Measurements from ENCODE around the gene EYS.

EYS gene

DNA sequence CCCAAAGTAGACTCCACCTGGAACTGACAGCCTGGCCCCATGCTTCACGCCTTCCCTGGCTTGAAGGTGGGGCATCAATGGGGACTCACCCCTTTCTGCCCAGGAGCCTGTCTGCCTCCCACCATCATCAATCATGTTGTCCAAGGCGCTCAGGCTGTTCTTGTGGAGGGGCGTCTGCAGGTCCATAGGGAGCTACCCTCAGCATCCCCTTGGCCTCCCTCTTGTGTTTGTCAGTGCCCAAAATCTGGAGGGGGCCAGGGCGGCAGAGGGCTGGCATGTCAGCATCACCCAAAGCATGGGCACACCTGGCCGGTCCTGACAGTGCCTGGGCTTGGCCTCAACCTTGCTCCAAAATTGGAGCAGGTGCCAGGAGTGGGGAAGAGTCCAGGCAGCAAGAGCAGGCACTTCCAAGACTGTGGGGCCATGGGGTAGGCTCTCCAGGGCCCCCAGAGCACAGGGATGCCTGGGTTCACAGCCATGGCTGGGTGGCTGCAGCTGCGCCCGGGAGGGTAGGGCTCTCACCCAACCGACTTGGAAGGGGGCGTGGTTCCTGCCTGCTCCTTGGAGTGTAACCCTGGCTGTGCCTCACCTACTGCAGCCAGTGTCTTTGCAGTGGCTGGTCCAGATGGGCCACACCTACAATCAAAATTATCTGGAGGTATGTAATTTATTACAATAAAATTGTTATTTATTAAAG lies 903.4 kb downstream of the EYS start:
- no peaks in the 10 kb centered on the region for H3K4me1 Mint-ChIP-seq
- no peak overlapping the region for H3K4me3 Mint-ChIP-seq
- DNase-seq: no peak
- H3K27me3 Mint-ChIP-seq: no peaks in the 10 kb centered on the region
- H3K9me3 Mint-ChIP-seq: peaks cover 0 to 4% of the 10 kb centered on the region in 2 donors
- no peak for ATAC-seq
- no peak overlapping the region for H3K27ac Mint-ChIP-seq

DNA sequence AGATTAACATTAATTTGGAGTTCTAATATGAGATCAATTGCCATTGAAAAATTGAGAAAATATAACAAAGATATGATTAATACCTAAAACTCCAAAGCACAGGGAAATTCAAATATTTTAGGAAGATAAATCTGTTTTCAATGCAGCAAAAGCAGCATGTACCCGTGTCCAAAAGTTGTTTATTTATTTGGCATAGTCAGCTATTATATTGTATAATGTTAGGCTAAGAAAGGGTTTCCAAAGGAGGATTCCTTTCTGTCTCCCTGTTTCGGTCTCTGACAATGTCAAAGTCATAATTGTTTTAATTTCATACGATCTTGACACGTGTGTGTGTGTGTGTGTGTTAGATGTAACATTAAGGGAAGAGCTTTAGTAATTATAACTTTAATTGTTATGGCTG lies 914.5 kb downstream of the EYS start:
- Mint-ChIP-seq H3K4me3 (no peak overlapping the region), H3K27me3 (no peaks in the 10 kb centered on the region), H3K27ac (no peak overlapping the region), H3K9me3 (peaks cover 0 to 7% of the 10 kb centered on the region in 2 donors), H3K4me1 (no peaks in the 10 kb centered on the region)
- DNase-seq: no peak
- ATAC-seq: no peak

DNA sequence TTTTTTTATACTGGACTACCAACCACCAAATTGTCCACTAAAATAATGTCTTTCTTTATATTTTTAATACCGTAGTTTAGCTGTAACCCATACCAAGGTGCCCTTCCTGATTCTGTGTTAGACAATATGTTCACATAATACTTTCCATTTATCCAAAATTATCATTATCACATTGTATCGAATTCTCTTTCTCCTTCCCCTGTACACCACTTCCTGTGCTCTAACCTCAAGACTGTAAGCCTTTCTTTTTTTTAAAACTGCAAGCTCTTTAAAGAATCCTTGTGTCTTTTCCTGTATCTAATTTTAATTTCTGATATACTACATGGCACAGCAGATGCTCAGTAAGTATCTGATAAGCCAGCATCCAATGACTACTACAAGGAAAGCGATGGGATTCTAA lies 917.5 kb downstream of the EYS start:
- no peaks in the 10 kb centered on the region for H3K4me1 Mint-ChIP-seq
- ATAC-seq: no peak
- H3K9me3 Mint-ChIP-seq: peaks cover 0 to 7% of the 10 kb centered on the region in 2 donors
- no peaks in the 10 kb centered on the region for H3K27me3 Mint-ChIP-seq
- H3K4me3 Mint-ChIP-seq: no peak overlapping the region
- no peak for DNase-seq
- no peak overlapping the region for H3K27ac Mint-ChIP-seq

DNA sequence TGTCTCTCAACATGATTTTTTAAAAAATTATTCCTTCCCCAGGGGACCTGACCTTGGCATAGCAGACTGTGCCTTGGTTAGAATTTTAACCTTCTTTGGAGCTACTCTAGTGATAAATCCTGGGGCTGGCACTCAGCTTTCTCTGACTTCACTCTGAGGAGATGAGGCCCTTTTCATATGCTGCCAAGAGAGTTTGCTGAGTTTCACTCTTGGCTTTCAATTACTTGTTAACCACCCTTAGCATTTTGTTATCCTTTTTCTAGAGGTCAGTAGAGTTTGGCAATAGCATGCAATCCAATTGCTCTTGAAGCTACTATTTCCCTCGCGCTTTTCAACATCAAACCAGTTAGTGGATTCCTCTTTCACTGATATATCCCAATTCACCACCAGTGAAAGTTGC lies 920.3 kb downstream of the EYS start:
- H3K27ac Mint-ChIP-seq: no peak overlapping the region
- no peak for ATAC-seq
- H3K4me3 Mint-ChIP-seq: no peak overlapping the region
- peaks cover 0 to 7% of the 10 kb centered on the region in 2 donors for H3K9me3 Mint-ChIP-seq
- H3K4me1 Mint-ChIP-seq: no peaks in the 10 kb centered on the region
- H3K27me3 Mint-ChIP-seq: no peaks in the 10 kb centered on the region
- no peak for DNase-seq

DNA sequence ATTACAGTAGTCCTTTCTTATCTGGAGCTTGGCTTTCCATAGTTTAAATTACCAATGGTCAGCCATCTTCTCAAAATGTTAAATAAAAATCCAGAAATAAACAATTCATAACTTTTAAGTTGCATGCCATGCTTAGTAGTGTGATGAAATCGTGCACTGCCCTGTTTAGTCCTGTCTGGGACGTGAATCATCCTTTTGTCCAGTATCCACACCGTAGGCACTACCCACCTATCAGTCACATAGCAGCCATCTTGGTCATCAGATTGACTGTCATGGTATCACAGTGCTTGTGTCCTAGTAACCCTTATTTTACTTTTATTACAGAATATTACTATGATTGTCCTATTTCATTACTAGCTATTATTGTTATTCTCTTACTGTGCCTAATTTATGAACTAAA lies 924.1 kb downstream of the EYS start:
- Mint-ChIP-seq H3K4me1 (no peaks in the 10 kb centered on the region), H3K27ac (no peak overlapping the region), H3K9me3 (peaks cover 6 to 9% of the 10 kb centered on the region in 2 donors), H3K27me3 (no peaks in the 10 kb centered on the region), H3K4me3 (no peak overlapping the region)
- DNase-seq: no peak
- no peak for ATAC-seq

DNA sequence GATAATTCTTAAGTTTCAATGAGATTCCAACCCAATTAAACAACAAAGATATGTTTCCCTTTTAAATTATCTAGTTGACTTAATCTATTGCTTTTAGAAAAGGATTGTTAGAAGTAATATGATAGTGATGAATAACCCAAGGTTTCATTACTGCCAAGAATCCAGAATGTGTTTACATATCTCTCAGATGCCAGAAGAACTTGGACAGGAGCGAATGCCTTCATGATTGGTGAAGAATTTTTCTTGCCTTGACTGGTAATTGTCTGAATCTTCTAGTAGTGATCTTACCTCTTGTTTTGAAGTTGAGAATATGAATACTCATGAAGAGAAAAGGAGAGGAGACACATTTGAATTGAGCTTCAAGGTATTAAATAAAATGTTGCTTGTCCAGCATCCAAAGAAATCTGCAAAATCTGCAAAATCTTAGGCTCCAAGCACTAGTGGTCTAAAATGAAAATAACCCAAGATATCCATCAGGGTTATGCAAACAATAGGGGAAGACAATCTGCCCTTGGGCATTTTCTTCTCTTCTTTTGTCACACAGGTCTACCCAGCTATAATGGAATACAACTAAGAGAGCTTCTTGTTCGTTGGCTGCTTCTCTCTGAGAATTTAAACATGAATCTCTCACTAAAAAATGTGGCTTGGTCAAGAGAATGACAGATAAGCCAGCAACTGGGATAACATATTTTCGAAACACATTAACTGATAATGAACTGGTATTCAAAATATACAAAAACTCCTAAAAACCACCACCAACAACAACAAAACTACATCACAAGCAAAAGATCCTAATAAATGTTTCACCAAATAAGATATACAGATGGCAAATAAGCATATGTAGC lies 928.9 kb downstream of the EYS start:
- H3K27me3 Mint-ChIP-seq: no peaks in the 10 kb centered on the region
- H3K9me3 Mint-ChIP-seq: peaks cover 10 to 24% of the 10 kb centered on the region in 2 donors
- no peak for ATAC-seq
- DNase-seq: no peak
- no peaks in the 10 kb centered on the region for H3K4me1 Mint-ChIP-seq
- H3K27ac Mint-ChIP-seq: no peak overlapping the region
- H3K4me3 Mint-ChIP-seq: no peak overlapping the region

DNA sequence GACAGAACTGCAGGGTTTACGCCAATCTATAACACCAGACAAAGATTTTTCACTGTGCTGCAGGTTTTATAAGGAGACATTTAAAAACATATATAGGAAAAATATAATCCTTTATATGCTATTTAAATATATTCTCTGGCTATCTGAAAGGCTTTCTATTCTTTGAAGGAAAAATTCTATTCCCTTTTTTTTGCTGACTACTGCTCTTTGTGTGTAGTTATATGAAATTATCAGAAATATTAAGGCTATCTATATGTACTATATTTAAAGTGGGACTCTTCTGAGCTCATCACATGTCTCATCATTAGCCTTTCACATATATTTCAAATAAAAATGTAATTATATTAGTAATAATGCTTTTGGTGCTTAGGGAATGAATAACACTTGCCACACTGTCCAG lies 930.7 kb downstream of the EYS start:
- no peaks in the 10 kb centered on the region for H3K27me3 Mint-ChIP-seq
- no peak for ATAC-seq
- H3K9me3 Mint-ChIP-seq: peaks cover 10 to 24% of the 10 kb centered on the region in 2 donors
- no peak overlapping the region for H3K4me3 Mint-ChIP-seq
- DNase-seq: no peak
- H3K27ac Mint-ChIP-seq: no peak overlapping the region
- no peaks in the 10 kb centered on the region for H3K4me1 Mint-ChIP-seq

DNA sequence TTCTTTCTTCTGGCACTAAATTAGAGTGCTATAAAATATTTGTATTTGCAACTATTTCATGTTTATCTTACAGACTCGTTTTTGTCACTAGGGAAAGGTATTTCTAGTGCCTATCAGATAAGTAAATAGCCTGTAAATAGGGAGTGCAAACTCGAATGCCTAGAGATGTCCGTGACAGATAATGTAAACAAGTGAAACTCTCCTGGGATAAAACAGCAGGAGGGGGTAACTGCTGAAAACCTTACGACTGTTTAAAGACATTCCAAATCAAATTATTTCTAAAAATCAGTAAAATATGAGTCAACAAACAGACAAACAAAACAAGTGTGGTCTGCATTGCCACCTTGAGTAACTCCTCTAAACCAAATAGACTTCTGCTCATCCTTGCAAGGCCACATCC lies 932.1 kb downstream of the EYS start:
- no peak for DNase-seq
- Mint-ChIP-seq H3K27me3 (no peaks in the 10 kb centered on the region), H3K4me1 (no peaks in the 10 kb centered on the region), H3K27ac (no peak overlapping the region), H3K9me3 (peaks cover 10 to 24% of the 10 kb centered on the region in 2 donors), H3K4me3 (no peak overlapping the region)
- ATAC-seq: no peak

DNA sequence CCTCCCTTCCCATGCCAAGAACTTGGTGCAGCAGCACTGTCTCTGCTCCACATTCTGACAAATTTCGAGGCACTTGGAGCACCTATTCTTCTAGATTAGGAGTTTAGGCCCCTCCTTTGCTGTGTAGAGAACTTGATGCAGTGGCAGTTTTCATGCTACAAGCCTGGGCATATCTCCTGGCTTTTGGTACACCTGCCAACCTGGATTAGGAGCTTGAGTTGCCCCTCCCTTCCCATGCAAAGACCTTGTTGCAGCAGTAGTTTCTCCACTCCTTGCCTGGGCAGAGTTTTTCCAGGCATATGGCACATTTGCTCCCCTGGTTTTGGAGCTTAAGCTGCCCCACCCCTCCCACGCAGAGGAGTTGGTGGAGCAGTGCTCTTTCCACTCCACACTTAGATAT lies 956.1 kb downstream of the EYS start:
- H3K27me3 Mint-ChIP-seq: no peaks in the 10 kb centered on the region
- H3K27ac Mint-ChIP-seq: no peak overlapping the region
- DNase-seq: no peak
- H3K4me3 Mint-ChIP-seq: no peak overlapping the region
- no peaks in the 10 kb centered on the region for H3K4me1 Mint-ChIP-seq
- H3K9me3 Mint-ChIP-seq: peaks cover 0 to 8% of the 10 kb centered on the region in 2 donors
- no peak for ATAC-seq

DNA sequence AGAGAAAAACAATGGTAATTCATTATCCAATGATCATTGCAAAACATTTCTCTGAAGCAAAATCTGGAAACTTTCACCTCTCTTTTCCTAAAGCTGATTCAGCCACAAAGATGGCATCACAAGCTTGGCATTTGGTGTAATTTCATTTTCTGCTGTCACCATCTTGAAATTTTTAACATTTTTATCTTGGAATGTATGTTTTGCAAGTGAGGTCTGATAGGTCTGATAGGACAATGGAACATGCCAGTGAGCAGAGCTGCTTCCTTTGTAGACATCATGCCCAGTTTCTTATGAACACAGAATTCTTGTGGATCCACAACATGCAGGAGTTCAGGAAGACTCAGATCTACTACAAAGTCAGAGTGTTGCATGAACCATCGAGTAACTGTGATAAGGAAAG lies 969.6 kb downstream of the EYS start:
- no peaks in the 10 kb centered on the region for H3K27me3 Mint-ChIP-seq
- H3K27ac Mint-ChIP-seq: no peak overlapping the region
- H3K9me3 Mint-ChIP-seq: peaks cover 0 to 11% of the 10 kb centered on the region in 2 donors
- no peak overlapping the region for H3K4me3 Mint-ChIP-seq
- ATAC-seq (no peak), DNase-seq (no peak)
- H3K4me1 Mint-ChIP-seq: no peaks in the 10 kb centered on the region

DNA sequence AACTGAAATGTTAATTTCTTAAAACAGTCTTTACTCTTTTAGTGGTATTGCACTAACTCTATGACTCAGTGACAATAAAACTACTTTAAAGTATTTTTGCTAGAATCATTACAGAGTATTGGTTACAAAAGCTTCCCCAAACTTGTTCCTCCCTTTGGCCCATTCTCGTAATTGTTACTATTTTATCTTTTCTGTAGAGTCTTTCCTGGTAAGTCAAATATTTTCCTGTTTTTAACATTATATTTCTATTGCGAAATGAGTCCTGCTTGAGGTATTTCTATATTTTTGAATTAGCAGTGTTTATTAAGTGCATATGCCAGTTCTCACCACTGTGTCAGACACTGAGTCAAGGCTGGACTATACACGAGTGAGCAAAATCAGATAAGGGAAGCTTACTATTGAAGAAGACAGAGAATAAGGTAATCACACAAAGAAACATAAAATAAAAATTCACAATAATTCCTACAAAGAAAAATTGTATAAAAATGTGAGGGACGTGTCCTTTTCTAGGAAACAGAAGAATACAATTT lies 970.5 kb downstream of the EYS start:
- H3K27me3 Mint-ChIP-seq: no peaks in the 10 kb centered on the region
- DNase-seq (no peak), ATAC-seq (no peak)
- H3K4me3 Mint-ChIP-seq: no peak overlapping the region
- H3K27ac Mint-ChIP-seq: no peak overlapping the region
- H3K4me1 Mint-ChIP-seq: no peaks in the 10 kb centered on the region
- peaks cover 5% of the 10 kb centered on the region in 2 donors for H3K9me3 Mint-ChIP-seq

DNA sequence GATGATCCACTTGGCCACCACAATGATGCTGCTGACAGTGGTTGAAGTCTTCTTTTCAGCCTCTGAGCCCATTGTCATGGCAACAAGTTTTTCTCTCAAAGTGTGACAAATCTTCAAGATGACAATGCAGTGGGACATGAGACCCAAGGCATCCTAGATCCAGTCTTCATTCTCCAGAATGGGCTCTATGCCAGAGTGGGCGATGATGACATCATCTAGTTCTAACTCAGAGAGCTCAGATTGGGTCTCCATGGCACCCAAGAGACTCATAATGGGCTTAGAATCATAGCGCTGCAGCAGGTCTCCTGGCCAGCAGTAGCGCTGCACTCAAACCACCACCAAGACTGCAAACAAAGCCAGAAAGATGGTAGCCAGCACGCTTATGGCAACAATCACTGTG lies 973.6 kb downstream of the EYS start:
- DNase-seq: no peak
- H3K4me3 Mint-ChIP-seq: no peak overlapping the region
- H3K27me3 Mint-ChIP-seq: no peaks in the 10 kb centered on the region
- peaks cover 5 to 10% of the 10 kb centered on the region in 2 donors for H3K9me3 Mint-ChIP-seq
- H3K4me1 Mint-ChIP-seq: no peaks in the 10 kb centered on the region
- H3K27ac Mint-ChIP-seq: no peak overlapping the region
- ATAC-seq: no peak

DNA sequence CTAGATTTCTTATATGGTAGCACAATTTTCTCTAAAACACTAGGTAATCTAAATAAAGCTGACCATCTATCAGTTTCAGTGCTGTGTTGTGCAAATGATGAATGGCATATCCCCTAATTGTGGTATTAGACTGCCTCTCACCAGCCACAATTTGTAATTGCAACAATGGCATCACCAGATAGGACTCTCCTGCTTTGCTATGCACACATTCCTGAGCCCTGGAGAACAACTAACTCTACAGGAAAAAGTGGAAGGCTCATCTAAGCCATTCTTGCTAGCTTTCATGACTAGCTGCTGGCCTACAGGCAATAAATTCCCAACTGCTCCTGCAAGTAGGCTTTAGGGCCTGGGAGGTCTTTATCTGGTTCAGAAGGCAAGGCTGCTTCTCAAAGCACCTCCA lies 974.1 kb downstream of the EYS start:
- DNase-seq (no peak), ATAC-seq (no peak)
- H3K4me3 Mint-ChIP-seq: no peak overlapping the region
- H3K27me3 Mint-ChIP-seq: no peaks in the 10 kb centered on the region
- H3K27ac Mint-ChIP-seq: no peak overlapping the region
- no peaks in the 10 kb centered on the region for H3K4me1 Mint-ChIP-seq
- H3K9me3 Mint-ChIP-seq: peaks cover under 1 to 10% of the 10 kb centered on the region in 2 donors

DNA sequence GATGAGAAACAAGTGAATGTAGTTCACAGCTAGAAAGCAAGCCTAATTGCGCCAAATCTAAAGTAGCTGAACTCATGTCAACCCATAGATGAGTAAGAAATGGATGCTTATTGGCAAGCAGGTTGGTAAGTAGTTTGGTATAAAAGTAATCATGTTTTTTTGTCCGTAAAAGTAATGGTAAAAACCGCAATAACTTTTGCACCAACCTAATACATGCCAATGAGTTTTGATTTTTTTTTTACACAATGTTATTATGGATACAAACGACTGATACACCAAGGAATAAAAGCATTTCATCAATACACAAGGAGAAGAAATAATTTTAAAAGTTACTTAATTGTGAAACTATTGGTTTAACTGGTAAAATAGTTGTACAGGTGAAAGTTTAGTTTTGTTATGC lies 977.5 kb downstream of the EYS start:
- DNase-seq (no peak), ATAC-seq (no peak)
- Mint-ChIP-seq H3K4me3 (no peak overlapping the region), H3K4me1 (no peaks in the 10 kb centered on the region), H3K27ac (no peak overlapping the region), H3K27me3 (no peaks in the 10 kb centered on the region), H3K9me3 (peaks cover 7 to 17% of the 10 kb centered on the region in 2 donors)

DNA sequence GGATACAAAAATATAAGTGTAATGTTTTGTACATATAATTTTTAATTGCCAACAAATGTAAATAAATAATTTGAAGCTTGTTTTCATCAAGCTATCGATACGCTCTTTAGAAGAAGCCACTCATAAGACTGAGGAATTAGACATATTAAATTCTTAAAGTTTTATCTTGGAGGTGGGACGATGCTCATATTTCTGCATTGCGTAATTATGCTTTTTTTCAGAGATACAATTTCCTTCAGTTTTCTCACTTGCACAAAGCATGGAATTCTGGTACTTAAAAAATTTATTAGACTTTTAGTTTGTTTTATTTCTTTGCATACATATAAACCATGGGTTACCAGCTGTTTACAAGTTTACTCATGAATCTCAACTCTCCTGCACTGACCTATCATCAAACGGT lies 980.0 kb downstream of the EYS start:
- no peak overlapping the region for H3K27ac Mint-ChIP-seq

DNA sequence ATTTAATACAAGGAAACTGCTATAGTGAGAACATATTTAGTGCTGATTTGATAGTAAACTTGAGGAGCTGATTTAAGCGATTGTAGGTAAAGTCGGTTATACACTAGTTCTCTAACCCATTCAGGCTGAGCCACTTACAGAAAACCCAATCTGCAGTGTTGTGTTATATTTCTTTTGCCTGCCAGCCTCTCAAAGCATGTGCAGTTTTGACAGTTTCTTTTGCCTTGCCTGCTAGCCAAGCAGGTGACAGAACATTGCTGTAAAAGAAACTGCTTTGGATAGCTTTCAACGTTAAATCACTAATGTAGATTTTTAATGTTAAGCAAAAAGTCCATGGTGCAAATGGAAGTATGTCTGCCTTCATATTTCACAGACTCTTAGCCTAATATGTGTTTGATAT lies 982.9 kb downstream of the EYS start:
- Mint-ChIP-seq H3K9me3 (peaks cover 7 to 16% of the 10 kb centered on the region in 2 donors), H3K4me1 (no peaks in the 10 kb centered on the region), H3K27ac (no peak overlapping the region), H3K4me3 (no peak overlapping the region), H3K27me3 (no peaks in the 10 kb centered on the region)
- DNase-seq (no peak), ATAC-seq (no peak)

More for the DNA sequence above, 980.0 kb downstream of the EYS start:
- ATAC-seq: no peak
- no peaks in the 10 kb centered on the region for H3K4me1 Mint-ChIP-seq
- no peaks in the 10 kb centered on the region for H3K27me3 Mint-ChIP-seq
- H3K4me3 Mint-ChIP-seq: no peak overlapping the region
- no peak for DNase-seq
- H3K9me3 Mint-ChIP-seq: peaks cover 7 to 17% of the 10 kb centered on the region in 2 donors
